Ishikawa (cell line): ENCODE results near the gene ACTG1.

Experiments used
- CEBPB ChIP-seq: IDR thresholded peaks from 2 replicates; pipeline ENCODE4 v1.6.1; 2012
- CREB1 ChIP-seq: IDR thresholded peaks from 2 replicates; pipeline ENCODE4 v1.6.1; 2012; ENCODE audit warnings: low read depth
- EGR1 ChIP-seq: IDR thresholded peaks from 2 replicates; pipeline ENCODE4 v1.6.1; 2012
- EP300 ChIP-seq: IDR thresholded peaks from 2 replicates; pipeline ENCODE4 v1.6.1; 2012; ENCODE audit warnings: borderline replicate concordance
- NFIC ChIP-seq: IDR thresholded peaks from 2 replicates; pipeline ENCODE4 v1.6.1; 2012
- RAD21 ChIP-seq: IDR thresholded peaks from 2 replicates; pipeline ENCODE4 v1.6.1; 2012; ENCODE audit warnings: low read depth
- TAF1 ChIP-seq: IDR thresholded peaks from 2 replicates; pipeline ENCODE4 v1.6.1; 2012; ENCODE audit warnings: low read depth, mild to moderate bottlenecking
- TEAD4 ChIP-seq: IDR thresholded peaks from 2 replicates; pipeline ENCODE4 v1.6.1; 2012
- YY1 ChIP-seq: IDR thresholded peaks from 2 replicates; pipeline ENCODE4 v1.6.1; 2012; ENCODE audit warnings: low read depth
- TF ChIP-seq, protein P1 (sequence below): IDR thresholded peaks from 2 replicates; pipeline ENCODE4 v1.6.1; 2012
- TF ChIP-seq, protein P2 (sequence below): IDR thresholded peaks from 2 replicates; pipeline ENCODE4 v1.6.1; 2012; ENCODE audit warnings: low read depth, mild to moderate bottlenecking

DNA sequence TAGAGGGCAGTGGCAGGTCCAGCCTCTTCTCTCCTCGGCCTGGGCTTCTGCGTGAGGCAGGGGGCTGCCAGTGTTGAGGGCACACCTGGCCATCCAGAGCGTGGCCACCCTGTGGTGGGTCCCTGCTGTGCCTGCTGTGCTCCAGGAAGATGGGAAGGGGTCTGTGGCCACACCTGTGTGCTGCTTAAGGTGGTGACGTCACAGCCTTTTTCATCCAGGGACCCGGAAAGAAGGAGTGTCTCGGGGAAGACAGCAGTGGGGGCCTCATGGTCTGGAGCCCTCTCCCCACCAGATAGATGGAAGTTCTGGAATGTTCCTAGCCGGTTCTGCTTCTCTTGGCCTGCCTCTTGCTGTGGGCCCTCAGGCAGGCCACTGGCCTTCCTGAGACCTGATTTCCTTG lies 36.5 kb downstream of the ACTG1 start:
- TF ChIP-seq TEAD4 (no peak), CEBPB (no peak), EP300 (no peak), NFIC (no peak), TAF1 (no peak), CREB1 (no peak), RAD21 (no peak), EGR1 (no peak), YY1 (no peak)
- TF ChIP-seq, protein P1, sequence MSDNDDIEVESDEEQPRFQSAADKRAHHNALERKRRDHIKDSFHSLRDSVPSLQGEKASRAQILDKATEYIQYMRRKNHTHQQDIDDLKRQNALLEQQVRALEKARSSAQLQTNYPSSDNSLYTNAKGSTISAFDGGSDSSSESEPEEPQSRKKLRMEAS: no peak
- TF ChIP-seq, protein P2, sequence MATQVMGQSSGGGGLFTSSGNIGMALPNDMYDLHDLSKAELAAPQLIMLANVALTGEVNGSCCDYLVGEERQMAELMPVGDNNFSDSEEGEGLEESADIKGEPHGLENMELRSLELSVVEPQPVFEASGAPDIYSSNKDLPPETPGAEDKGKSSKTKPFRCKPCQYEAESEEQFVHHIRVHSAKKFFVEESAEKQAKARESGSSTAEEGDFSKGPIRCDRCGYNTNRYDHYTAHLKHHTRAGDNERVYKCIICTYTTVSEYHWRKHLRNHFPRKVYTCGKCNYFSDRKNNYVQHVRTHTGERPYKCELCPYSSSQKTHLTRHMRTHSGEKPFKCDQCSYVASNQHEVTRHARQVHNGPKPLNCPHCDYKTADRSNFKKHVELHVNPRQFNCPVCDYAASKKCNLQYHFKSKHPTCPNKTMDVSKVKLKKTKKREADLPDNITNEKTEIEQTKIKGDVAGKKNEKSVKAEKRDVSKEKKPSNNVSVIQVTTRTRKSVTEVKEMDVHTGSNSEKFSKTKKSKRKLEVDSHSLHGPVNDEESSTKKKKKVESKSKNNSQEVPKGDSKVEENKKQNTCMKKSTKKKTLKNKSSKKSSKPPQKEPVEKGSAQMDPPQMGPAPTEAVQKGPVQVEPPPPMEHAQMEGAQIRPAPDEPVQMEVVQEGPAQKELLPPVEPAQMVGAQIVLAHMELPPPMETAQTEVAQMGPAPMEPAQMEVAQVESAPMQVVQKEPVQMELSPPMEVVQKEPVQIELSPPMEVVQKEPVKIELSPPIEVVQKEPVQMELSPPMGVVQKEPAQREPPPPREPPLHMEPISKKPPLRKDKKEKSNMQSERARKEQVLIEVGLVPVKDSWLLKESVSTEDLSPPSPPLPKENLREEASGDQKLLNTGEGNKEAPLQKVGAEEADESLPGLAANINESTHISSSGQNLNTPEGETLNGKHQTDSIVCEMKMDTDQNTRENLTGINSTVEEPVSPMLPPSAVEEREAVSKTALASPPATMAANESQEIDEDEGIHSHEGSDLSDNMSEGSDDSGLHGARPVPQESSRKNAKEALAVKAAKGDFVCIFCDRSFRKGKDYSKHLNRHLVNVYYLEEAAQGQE: no peak
